ENCODE measurements around the gene DIPK2B. TPM values are rescaled to one million over a fixed set of nuclear protein-coding genes. Genes with fewer than 3 reads are reported as not detected.

The DIPK2B gene, protein sequence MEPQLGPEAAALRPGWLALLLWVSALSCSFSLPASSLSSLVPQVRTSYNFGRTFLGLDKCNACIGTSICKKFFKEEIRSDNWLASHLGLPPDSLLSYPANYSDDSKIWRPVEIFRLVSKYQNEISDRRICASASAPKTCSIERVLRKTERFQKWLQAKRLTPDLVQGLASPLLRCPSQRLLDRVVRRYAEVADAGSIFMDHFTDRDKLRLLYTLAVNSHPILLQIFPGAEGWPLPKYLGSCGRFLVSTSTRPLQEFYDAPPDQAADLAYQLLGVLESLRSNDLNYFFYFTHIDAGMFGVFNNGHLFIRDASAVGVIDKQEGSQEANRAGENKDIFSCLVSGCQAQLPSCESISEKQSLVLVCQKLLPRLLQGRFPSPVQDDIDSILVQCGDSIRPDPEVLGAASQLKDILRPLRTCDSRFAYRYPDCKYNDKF
- total RNA-seq: 10.4 TPM

DNA sequence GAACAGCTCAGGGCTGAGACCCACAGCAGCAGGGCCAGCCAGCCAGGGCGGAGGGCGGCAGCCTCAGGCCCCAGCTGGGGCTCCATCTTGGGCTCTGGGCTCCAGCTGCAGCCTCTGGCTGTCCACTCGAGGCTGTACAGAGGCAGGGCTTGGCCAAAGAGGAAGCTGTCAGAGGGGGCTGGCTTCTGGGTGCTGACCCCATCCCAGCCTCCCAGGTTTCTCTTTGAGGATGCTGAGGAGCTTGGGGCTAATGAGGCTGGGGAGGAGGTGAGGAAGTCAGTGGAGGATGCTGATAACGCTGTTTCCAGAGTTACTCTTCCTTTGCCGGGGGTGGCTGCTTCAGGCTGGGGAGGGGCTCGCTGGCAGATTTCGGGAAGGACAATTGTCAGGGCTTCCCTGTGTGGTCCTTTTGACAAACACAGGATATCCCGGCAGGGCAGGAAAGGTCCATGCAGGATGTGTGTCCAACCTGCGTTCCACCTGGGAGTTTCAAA lies at the start of gene DIPK2B:
Gene DIPK2B (minus strand): TSS at position 136 of the 494 bp plus-strand sequence. CDS start 50 bp downstream, at position 86.
- H3K4me1 ChIP-seq (ENCODE audit: control insufficient read depth in 3 of 3, insufficient read depth in 3 of 3, low read length in 3 of 3): no peaks in the 10 kb centered on the region
- peak within 1 kb of the TSS in 2 of 3 donors; percentile 45 to 55 for H3K4me3 ChIP-seq (ENCODE audit: low read length in 3 of 3)
- H3K9me3 ChIP-seq (ENCODE audit: control insufficient read depth in 3 of 3, low read length in 3 of 3): no peaks in the 10 kb centered on the region
- H3K36me3 ChIP-seq (ENCODE audit: control insufficient read depth in 3 of 3, insufficient read depth in 3 of 3, low read length in 3 of 3): no peaks in the 10 kb centered on the region
- peak within 1 kb of the TSS; percentile 52 for H3K27ac ChIP-seq (ENCODE audit: low read depth, low read length)
- H3K9ac ChIP-seq (ENCODE audit: low read depth in 1 of 3, low read length in 3 of 3): no peak within 1 kb of the TSS
- H3K27me3 ChIP-seq (ENCODE audit: control insufficient read depth in 3 of 3, insufficient read depth in 3 of 3, low read length in 3 of 3): peaks cover 0 to 5% (median 0%) of the 10 kb centered on the region in 3 donors

DNA sequence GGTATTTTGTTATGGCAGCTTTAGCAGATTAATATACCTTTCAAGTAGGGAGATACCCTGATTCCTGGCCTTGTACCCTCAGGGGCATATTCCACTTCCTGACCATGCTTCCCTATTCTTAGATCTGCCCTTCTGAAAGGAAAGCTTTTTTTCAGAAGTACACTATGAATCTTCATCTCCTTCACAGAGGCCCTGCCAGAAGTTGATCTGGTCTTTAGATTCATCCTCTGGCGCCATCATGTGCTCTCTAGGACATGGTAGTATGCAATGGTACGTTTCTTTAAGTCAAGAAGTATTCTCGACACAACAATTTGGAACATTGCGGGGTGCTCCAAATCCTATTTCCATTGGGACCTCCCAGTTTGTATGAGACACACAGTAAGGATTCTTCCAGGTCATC lies 39.6 kb upstream of the DIPK2B start:
- Histone ChIP-seq H3K27ac (ENCODE audit: low read depth, low read length) (no peak overlapping the region), H3K4me3 (ENCODE audit: low read length in 3 of 3) (no peak overlapping the region), H3K9ac (ENCODE audit: low read depth in 1 of 3, low read length in 3 of 3) (no peak overlapping the region), H3K4me1 (ENCODE audit: control insufficient read depth in 3 of 3, insufficient read depth in 3 of 3, low read length in 3 of 3) (peaks cover 0 to 4% (median 2%) of the 10 kb centered on the region in 3 donors), H3K36me3 (ENCODE audit: control insufficient read depth in 3 of 3, insufficient read depth in 3 of 3, low read length in 3 of 3) (no peaks in the 10 kb centered on the region), H3K9me3 (ENCODE audit: control insufficient read depth in 3 of 3, low read length in 3 of 3) (no peaks in the 10 kb centered on the region), H3K27me3 (ENCODE audit: control insufficient read depth in 3 of 3, insufficient read depth in 3 of 3, low read length in 3 of 3) (no peaks in the 10 kb centered on the region)

DNA sequence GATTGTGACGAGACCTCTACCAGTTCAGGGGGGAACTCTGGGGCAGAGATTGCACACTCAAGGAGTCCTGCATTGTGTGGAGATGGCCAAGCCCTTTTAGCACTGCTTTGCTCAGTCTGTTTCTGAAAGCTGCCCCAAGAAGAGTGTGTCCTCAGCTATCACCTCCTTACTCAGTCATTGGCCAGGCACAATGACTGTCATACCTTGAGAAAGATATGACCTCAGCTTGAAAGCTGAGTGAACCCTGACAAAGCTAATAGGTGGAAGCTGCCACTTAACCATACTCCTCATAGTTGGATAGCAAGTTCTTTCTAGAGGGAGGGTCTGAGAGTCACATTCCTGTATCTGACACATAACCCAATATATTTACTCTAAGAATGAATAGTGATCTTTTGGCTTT lies 37.8 kb upstream of the DIPK2B start:
- Histone ChIP-seq H3K36me3 (ENCODE audit: control insufficient read depth in 3 of 3, insufficient read depth in 3 of 3, low read length in 3 of 3) (no peaks in the 10 kb centered on the region), H3K4me3 (ENCODE audit: low read length in 3 of 3) (no peak overlapping the region), H3K27ac (ENCODE audit: low read depth, low read length) (no peak overlapping the region), H3K27me3 (ENCODE audit: control insufficient read depth in 3 of 3, insufficient read depth in 3 of 3, low read length in 3 of 3) (no peaks in the 10 kb centered on the region), H3K9me3 (ENCODE audit: control insufficient read depth in 3 of 3, low read length in 3 of 3) (no peaks in the 10 kb centered on the region), H3K4me1 (ENCODE audit: control insufficient read depth in 3 of 3, insufficient read depth in 3 of 3, low read length in 3 of 3) (peaks cover 0 to 4% (median 2%) of the 10 kb centered on the region in 3 donors), H3K9ac (ENCODE audit: low read depth in 1 of 3, low read length in 3 of 3) (no peak overlapping the region)

DNA sequence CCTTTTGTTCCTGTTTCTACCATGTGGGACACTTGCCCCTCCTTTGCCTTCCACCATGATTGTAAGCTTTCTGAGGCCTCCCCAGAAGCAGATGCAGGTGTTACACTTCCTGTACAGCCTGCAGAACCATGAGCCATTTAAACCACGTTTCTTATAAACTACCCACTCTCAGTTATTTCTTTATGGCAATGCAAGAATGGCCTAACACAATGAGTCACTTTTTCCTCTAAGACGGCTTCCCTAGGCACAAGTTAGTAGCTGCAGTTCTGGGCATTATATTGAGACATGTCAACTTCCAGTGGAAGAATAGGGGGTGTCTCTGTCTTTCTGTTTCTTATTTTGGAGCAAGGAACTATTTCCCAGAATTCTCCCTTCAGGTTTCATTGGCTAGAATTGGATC lies 32.9 kb upstream of the DIPK2B start:
- H3K36me3 ChIP-seq (ENCODE audit: control insufficient read depth in 3 of 3, insufficient read depth in 3 of 3, low read length in 3 of 3): no peaks in the 10 kb centered on the region
- no peak overlapping the region for H3K27ac ChIP-seq (ENCODE audit: low read depth, low read length)
- no peak overlapping the region for H3K9ac ChIP-seq (ENCODE audit: low read depth in 1 of 3, low read length in 3 of 3)
- H3K27me3 ChIP-seq (ENCODE audit: control insufficient read depth in 3 of 3, insufficient read depth in 3 of 3, low read length in 3 of 3): peaks cover 0 to 2% (median 0%) of the 10 kb centered on the region in 3 donors
- peaks cover 0 to 4% (median 2%) of the 10 kb centered on the region in 3 donors for H3K4me1 ChIP-seq (ENCODE audit: control insufficient read depth in 3 of 3, insufficient read depth in 3 of 3, low read length in 3 of 3)
- no peaks in the 10 kb centered on the region for H3K9me3 ChIP-seq (ENCODE audit: control insufficient read depth in 3 of 3, low read length in 3 of 3)
- H3K4me3 ChIP-seq (ENCODE audit: low read length in 3 of 3): no peak overlapping the region

DNA sequence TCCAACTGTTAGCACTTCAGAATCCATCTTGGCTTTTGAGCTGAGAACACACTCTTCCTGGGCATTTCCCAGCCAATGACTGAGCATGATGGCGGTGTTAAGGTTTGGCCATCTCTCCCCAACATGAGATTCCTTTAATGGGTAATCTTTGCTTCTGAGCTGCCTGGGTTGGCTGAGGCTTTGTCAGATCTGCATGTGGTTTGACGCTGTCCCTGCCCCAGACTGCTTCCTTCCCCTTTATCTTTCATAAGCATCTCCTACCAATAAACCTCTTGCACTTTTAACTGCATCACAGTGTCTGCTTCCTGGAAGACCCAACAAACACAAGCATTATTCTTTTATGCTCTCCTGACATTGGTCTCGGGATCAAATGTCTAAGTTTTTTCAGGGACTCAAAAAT lies 31.5 kb upstream of the DIPK2B start:
- no peak overlapping the region for H3K9ac ChIP-seq (ENCODE audit: low read depth in 1 of 3, low read length in 3 of 3)
- no peak overlapping the region for H3K27ac ChIP-seq (ENCODE audit: low read depth, low read length)
- peaks cover 0 to 4% (median 2%) of the 10 kb centered on the region in 3 donors for H3K4me1 ChIP-seq (ENCODE audit: control insufficient read depth in 3 of 3, insufficient read depth in 3 of 3, low read length in 3 of 3)
- H3K36me3 ChIP-seq (ENCODE audit: control insufficient read depth in 3 of 3, insufficient read depth in 3 of 3, low read length in 3 of 3): no peaks in the 10 kb centered on the region
- H3K9me3 ChIP-seq (ENCODE audit: control insufficient read depth in 3 of 3, low read length in 3 of 3): no peaks in the 10 kb centered on the region
- no peak overlapping the region for H3K4me3 ChIP-seq (ENCODE audit: low read length in 3 of 3)
- H3K27me3 ChIP-seq (ENCODE audit: control insufficient read depth in 3 of 3, insufficient read depth in 3 of 3, low read length in 3 of 3): peaks cover 0 to 3% (median 0%) of the 10 kb centered on the region in 3 donors

DNA sequence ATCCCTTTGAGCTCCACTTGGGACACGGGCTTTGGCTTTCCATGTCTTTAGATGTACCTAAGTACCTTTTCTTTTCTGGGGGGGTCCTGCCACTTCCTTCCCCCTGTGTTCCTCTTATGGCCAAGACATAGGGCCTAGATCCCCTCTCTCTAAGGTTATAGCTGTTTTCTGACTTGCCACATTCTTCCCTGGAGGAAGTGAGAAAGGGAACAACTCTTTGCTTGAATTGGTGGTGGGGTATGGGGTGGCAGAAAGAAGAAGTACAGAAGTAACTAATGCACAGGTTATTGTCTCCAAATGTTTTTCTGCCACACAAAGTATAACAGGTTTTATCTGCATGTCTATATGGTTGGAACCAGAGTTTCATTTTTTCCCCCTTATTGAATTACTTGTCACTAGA lies 29.7 kb upstream of the DIPK2B start:
- no peak overlapping the region for H3K9ac ChIP-seq (ENCODE audit: low read depth in 1 of 3, low read length in 3 of 3)
- no peaks in the 10 kb centered on the region for H3K36me3 ChIP-seq (ENCODE audit: control insufficient read depth in 3 of 3, insufficient read depth in 3 of 3, low read length in 3 of 3)
- no peak overlapping the region for H3K27ac ChIP-seq (ENCODE audit: low read depth, low read length)
- H3K9me3 ChIP-seq (ENCODE audit: control insufficient read depth in 3 of 3, low read length in 3 of 3): no peaks in the 10 kb centered on the region
- no peaks in the 10 kb centered on the region for H3K4me1 ChIP-seq (ENCODE audit: control insufficient read depth in 3 of 3, insufficient read depth in 3 of 3, low read length in 3 of 3)
- H3K4me3 ChIP-seq (ENCODE audit: low read length in 3 of 3): no peak overlapping the region
- H3K27me3 ChIP-seq (ENCODE audit: control insufficient read depth in 3 of 3, insufficient read depth in 3 of 3, low read length in 3 of 3): peaks cover 0 to 3% (median 0%) of the 10 kb centered on the region in 3 donors

DNA sequence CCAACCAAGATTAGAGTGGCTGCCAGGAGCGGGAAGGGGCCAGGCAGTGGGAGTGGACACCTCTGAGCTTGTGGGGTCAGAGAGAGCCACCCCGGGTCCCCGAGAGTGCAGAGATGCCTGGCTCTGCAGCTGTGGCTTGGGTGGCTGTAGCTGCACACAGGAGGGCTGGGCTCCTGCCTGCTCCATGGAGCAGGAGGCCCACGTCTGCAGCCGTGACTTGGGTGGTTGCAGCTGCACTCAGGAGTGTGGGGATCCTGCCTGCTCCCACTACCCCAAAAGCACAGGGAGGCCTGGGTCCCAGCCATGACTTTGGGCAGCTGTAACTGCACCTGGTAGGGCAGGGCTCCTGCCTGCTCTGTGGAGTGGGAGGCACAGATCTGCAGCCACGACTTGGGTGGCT lies 28.7 kb upstream of the DIPK2B start:
- no peak overlapping the region for H3K27ac ChIP-seq (ENCODE audit: low read depth, low read length)
- peaks cover 0 to 3% (median 0%) of the 10 kb centered on the region in 3 donors for H3K27me3 ChIP-seq (ENCODE audit: control insufficient read depth in 3 of 3, insufficient read depth in 3 of 3, low read length in 3 of 3)
- no peaks in the 10 kb centered on the region for H3K4me1 ChIP-seq (ENCODE audit: control insufficient read depth in 3 of 3, insufficient read depth in 3 of 3, low read length in 3 of 3)
- no peaks in the 10 kb centered on the region for H3K9me3 ChIP-seq (ENCODE audit: control insufficient read depth in 3 of 3, low read length in 3 of 3)
- H3K4me3 ChIP-seq (ENCODE audit: low read length in 3 of 3): no peak overlapping the region
- no peaks in the 10 kb centered on the region for H3K36me3 ChIP-seq (ENCODE audit: control insufficient read depth in 3 of 3, insufficient read depth in 3 of 3, low read length in 3 of 3)
- no peak overlapping the region for H3K9ac ChIP-seq (ENCODE audit: low read depth in 1 of 3, low read length in 3 of 3)

DNA sequence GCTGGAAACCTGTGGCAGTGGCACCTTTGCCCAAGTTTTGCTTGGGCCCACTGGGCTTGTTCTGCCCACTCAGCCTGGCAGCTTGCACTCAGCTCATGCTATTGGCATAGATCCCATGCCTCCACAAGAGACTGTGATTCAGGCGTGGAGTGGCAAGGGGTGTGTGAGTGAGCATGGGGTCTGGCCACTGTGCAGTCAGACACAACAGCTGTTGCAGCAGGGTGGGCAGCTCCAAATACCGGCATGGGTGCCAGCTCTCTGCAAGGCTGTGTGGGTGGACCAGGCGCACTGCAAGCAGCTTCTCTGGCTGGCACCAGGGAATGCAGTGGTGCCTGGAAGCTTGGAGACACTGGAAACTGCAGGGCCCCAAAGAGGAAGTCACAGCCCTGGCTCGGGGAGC lies 27.4 kb upstream of the DIPK2B start:
- no peak overlapping the region for H3K27ac ChIP-seq (ENCODE audit: low read depth, low read length)
- H3K9ac ChIP-seq (ENCODE audit: low read depth in 1 of 3, low read length in 3 of 3): no peak overlapping the region
- H3K27me3 ChIP-seq (ENCODE audit: control insufficient read depth in 3 of 3, insufficient read depth in 3 of 3, low read length in 3 of 3): peaks cover 0 to 3% (median 0%) of the 10 kb centered on the region in 3 donors
- H3K9me3 ChIP-seq (ENCODE audit: control insufficient read depth in 3 of 3, low read length in 3 of 3): no peaks in the 10 kb centered on the region
- no peaks in the 10 kb centered on the region for H3K36me3 ChIP-seq (ENCODE audit: control insufficient read depth in 3 of 3, insufficient read depth in 3 of 3, low read length in 3 of 3)
- H3K4me1 ChIP-seq (ENCODE audit: control insufficient read depth in 3 of 3, insufficient read depth in 3 of 3, low read length in 3 of 3): no peaks in the 10 kb centered on the region
- no peak overlapping the region for H3K4me3 ChIP-seq (ENCODE audit: low read length in 3 of 3)

DNA sequence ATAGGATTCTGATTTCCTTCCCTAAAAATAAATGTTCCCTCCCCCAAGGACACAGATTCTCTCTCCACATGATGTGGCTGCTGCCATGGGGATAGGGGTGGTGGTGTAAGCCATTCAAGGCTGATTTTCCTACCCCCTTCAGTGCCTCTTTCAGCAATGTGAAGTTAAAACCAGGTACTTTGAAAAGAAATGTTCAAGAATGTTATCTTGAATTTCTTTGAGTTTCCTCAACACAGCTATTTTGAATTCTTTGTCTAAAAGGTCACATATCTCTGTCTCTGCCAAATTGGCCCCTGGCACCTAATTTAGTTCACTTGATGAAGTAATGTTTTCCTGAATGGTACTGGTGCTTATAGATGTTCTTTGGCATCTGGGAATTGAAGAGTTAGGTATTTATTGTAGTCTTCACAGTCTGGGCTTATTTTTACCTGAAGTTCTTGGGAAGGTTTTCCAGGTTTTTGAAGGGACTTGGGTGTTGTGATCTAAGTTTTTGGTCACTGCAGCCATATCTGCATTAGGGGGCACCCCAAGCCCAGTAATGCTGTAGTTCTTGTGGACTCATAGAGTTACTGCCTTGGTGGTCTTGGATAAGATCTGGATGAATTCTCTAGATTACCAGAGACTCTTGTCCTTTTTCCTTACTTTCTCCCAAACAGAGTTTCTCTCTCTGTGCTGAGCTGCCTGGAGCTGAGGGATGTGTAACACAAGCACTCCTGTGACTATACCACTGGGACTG lies 7.6 kb upstream of the DIPK2B start:
- Histone ChIP-seq H3K27ac (ENCODE audit: low read depth, low read length) (no peak overlapping the region), H3K36me3 (ENCODE audit: control insufficient read depth in 3 of 3, insufficient read depth in 3 of 3, low read length in 3 of 3) (no peaks in the 10 kb centered on the region)

DNA sequence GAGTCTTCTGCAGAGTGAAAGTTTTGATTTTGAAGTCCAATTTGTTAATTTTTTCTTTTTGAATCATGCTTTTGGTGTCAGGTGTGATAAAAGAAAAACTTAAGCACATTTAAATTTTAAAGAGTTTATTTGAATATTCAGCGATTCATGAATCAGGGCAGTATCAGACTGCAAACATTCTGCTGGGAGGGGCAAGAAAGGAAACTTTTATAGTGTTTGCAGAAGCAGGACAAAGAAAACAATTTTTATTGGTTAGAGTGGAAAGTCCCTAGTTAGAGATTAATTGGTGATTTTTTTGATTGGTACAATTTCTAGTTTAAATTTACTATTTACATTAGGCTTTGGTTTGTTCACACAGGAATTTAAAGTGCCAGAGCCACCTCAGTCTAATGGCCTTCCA lies 1.5 kb upstream of the DIPK2B start:
- Histone ChIP-seq H3K9ac (ENCODE audit: low read depth in 1 of 3, low read length in 3 of 3) (no peak overlapping the region), H3K4me1 (ENCODE audit: control insufficient read depth in 3 of 3, insufficient read depth in 3 of 3, low read length in 3 of 3) (no peaks in the 10 kb centered on the region), H3K27me3 (ENCODE audit: control insufficient read depth in 3 of 3, insufficient read depth in 3 of 3, low read length in 3 of 3) (peaks cover 0 to 5% (median 0%) of the 10 kb centered on the region in 3 donors), H3K36me3 (ENCODE audit: control insufficient read depth in 3 of 3, insufficient read depth in 3 of 3, low read length in 3 of 3) (no peaks in the 10 kb centered on the region), H3K4me3 (ENCODE audit: low read length in 3 of 3) (no peak overlapping the region), H3K27ac (ENCODE audit: low read depth, low read length) (no peak overlapping the region), H3K9me3 (ENCODE audit: control insufficient read depth in 3 of 3, low read length in 3 of 3) (peaks cover 0 to 3% (median 0%) of the 10 kb centered on the region in 3 donors)

More for the DNA sequence above, 7.6 kb upstream of the DIPK2B start:
- Histone ChIP-seq H3K9me3 (ENCODE audit: control insufficient read depth in 3 of 3, low read length in 3 of 3) (peaks cover 0 to 3% (median 0%) of the 10 kb centered on the region in 3 donors), H3K9ac (ENCODE audit: low read depth in 1 of 3, low read length in 3 of 3) (no peak overlapping the region), H3K4me1 (ENCODE audit: control insufficient read depth in 3 of 3, insufficient read depth in 3 of 3, low read length in 3 of 3) (no peaks in the 10 kb centered on the region), H3K4me3 (ENCODE audit: low read length in 3 of 3) (no peak overlapping the region), H3K27me3 (ENCODE audit: control insufficient read depth in 3 of 3, insufficient read depth in 3 of 3, low read length in 3 of 3) (no peaks in the 10 kb centered on the region)

Measured in skeletal muscle tissue (tissue), 4 donors.